Suppressor macrophage (primary cell): Measurements from ENCODE around the gene RANBP17.
"Not testable (repeated sequence)": the region's sequence is repeated elsewhere in the genome, so short reads cannot be mapped to it uniquely, and the experiment has no call there.

Experiments used
- DNase-seq, 4 experiments: peaks; one replicate each; pipeline ENCODE4 v3.0.0-alpha.2; 2020 to 2022

RANBP17 gene

GRCh38 chr5:171162165-171162564 is 300.3 kb downstream of the RANBP17 start:
- no peak for DNase-seq

GRCh38 chr5:171162596-171162995 is 300.8 kb downstream of the RANBP17 start:
- peak in 3 of 4 experiments; percentile 13 to 32 (median 17) for DNase-seq

GRCh38 chr5:171166766-171167165 is 304.9 kb downstream of the RANBP17 start:
- no peak for DNase-seq

- DNase-seq, result peak; percentile 65 to 91 (median 78)
Measured at GRCh38 chr5:171168171-171168570, 306.4 kb downstream of the RANBP17 start.

GRCh38 chr5:171174960-171175359 is 313.1 kb downstream of the RANBP17 start:
- not testable (repeated sequence) for DNase-seq

GRCh38 chr5:171175746-171176145 is 313.9 kb downstream of the RANBP17 start:
- DNase-seq, result no peak

- DNase-seq, result not testable (repeated sequence)
Measured at GRCh38 chr5:171178190-171178589, 316.4 kb downstream of the RANBP17 start.

- DNase-seq, result no peak
Measured at GRCh38 chr5:171188016-171188415, 326.2 kb downstream of the RANBP17 start.

- DNase-seq, result no peak
Measured at GRCh38 chr5:171189442-171189841, 327.6 kb downstream of the RANBP17 start.

- no peak for DNase-seq
Measured at GRCh38 chr5:171192111-171192510, 330.3 kb downstream of the RANBP17 start.

- no peak for DNase-seq
Measured at GRCh38 chr5:171201310-171201709, 339.5 kb downstream of the RANBP17 start.

GRCh38 chr5:171205375-171205774 is 343.6 kb downstream of the RANBP17 start:
- no peak for DNase-seq

- DNase-seq, result peak; percentile 59 to 77 (median 68)
Measured at GRCh38 chr5:171207256-171207847, 345.5 kb downstream of the RANBP17 start.

GRCh38 chr5:171221916-171222315 is 360.1 kb downstream of the RANBP17 start:
- no peak for DNase-seq

GRCh38 chr5:171223927-171224326 is 362.1 kb downstream of the RANBP17 start:
- DNase-seq, result no peak

- DNase-seq, result no peak
Measured at GRCh38 chr5:171226096-171226754, 364.4 kb downstream of the RANBP17 start.

- DNase-seq, result no peak
Measured at GRCh38 chr5:171226864-171227263, 365.0 kb downstream of the RANBP17 start.

GRCh38 chr5:171236651-171237050 is 374.8 kb downstream of the RANBP17 start:
- no peak for DNase-seq

- DNase-seq, result no peak
Measured at GRCh38 chr5:171242521-171242920, 380.7 kb downstream of the RANBP17 start.

- DNase-seq, result no peak
Measured at GRCh38 chr5:171246231-171246630, 384.4 kb downstream of the RANBP17 start.

GRCh38 chr5:171249460-171249859 is 387.6 kb downstream of the RANBP17 start:
- DNase-seq, result no peak

- no peak for DNase-seq
Measured at GRCh38 chr5:171250738-171251137, 388.9 kb downstream of the RANBP17 start.

GRCh38 chr5:171251519-171251918 is 389.7 kb downstream of the RANBP17 start:
- DNase-seq, result no peak

- no peak for DNase-seq
Measured at GRCh38 chr5:171252674-171253073, 390.9 kb downstream of the RANBP17 start.
